Measurements from ENCODE around the gene FUT7. TPM values are rescaled to one million over a fixed set of nuclear protein-coding genes. Genes with fewer than 3 reads are reported as not detected.

FUT7 gene
- total RNA-seq, 4 donors from 2014 or later: 0.32 to 0.83 TPM; not detected in 2

- Histone ChIP-seq H3K9me3 (no peaks in the 10 kb centered on the region), H3K4me1 (peaks cover 24 to 46% (median 40%) of the 10 kb centered on the region in 4 donors), H3K36me3 (peaks cover 0 to 5% (median 0%) of the 10 kb centered on the region in 4 donors), H3K4me3 (peak overlapping the region; percentile 61 to 66 (median 62)), H3K27me3 (no peaks in the 10 kb centered on the region), H3K27ac (replicated peaks in 1 of 4) (peak overlapping the region in 3 of 4 donors; percentile 58 to 68 (median 59))
- WGBS: no CpG with 5 or more reads among the region's 98 CpGs
- peak in 2 of 3 experiments; percentile 18 to 26 for TF ChIP-seq CTCF (IDR thresholded peaks at IDR 0.05)
- TF ChIP-seq EP300 (IDR thresholded peaks at IDR 0.05): no peak
- intact Hi-C loops (cut with DNase I): no loop called here
- DNase-seq (ENCODE audit: extremely low spot score): no peak
Measured at GRCh38 chr9:137028263-137029057, 3.4 kb downstream of the FUT7 start.

GRCh38 chr9:137027369-137028262 lies 4.3 kb downstream of the FUT7 start, which contains the start of gene ABCA2:
ABCA2 (minus strand) TSS chr9:137028237; CDS start chr9:137028140, 97 bp downstream.
- Histone ChIP-seq H3K27me3 (no peaks in the 10 kb centered on the region), H3K9me3 (no peaks in the 10 kb centered on the region), H3K36me3 (peaks cover 0 to 9% (median 0%) of the 10 kb centered on the region in 4 donors), H3K4me1 (peaks cover 24 to 46% (median 40%) of the 10 kb centered on the region in 4 donors), H3K27ac (replicated peaks in 1 of 4) (peak within 1 kb of the TSS; percentile 59 to 68 (median 67)), H3K4me3 (peak within 1 kb of the TSS; percentile 61 to 66 (median 62))
- no peak for TF ChIP-seq POLR2A (IDR thresholded peaks at IDR 0.05; ENCODE audit: low read depth)
- WGBS: 17% methylated on average over 12 of the region's 95 CpGs
- intact Hi-C loops (cut with DNase I): no loop called here
- no peak for DNase-seq (ENCODE audit: extremely low spot score)

- no peak for DNase-seq (ENCODE audit: extremely low spot score)
- TF ChIP-seq CTCF (IDR thresholded peaks at IDR 0.05) (no peak), POLR2AphosphoS5 (IDR thresholded peaks at IDR 0.05) (no peak), EP300 (IDR thresholded peaks at IDR 0.05) (no peak), POLR2A (IDR thresholded peaks at IDR 0.05; ENCODE audit: low read depth) (no peak)
- peak overlapping the region; percentile 57 to 68 (median 66) for H3K27ac ChIP-seq (replicated peaks in 1 of 4)
- intact Hi-C loops (cut with DNase I): no loop called here
- H3K9me3 ChIP-seq: no peaks in the 10 kb centered on the region
- H3K4me3 ChIP-seq: peak overlapping the region; percentile 59 to 66 (median 62)
- H3K4me1 ChIP-seq: peaks cover 24 to 46% (median 40%) of the 10 kb centered on the region in 4 donors
- H3K36me3 ChIP-seq: peaks cover 0 to 12% (median 0%) of the 10 kb centered on the region in 4 donors
- no peaks in the 10 kb centered on the region for H3K27me3 ChIP-seq
- WGBS: 75% methylated on average over 3 of the region's 4 CpGs
Measured at GRCh38 chr9:137026828-137027227, 5.1 kb downstream of the FUT7 start.

GRCh38 chr9:137026384-137026783 lies 5.5 kb downstream of the FUT7 start:
- H3K4me1 ChIP-seq: peaks cover 24 to 46% (median 40%) of the 10 kb centered on the region in 4 donors
- TF ChIP-seq POLR2AphosphoS5 (IDR thresholded peaks at IDR 0.05): no peak
- TF ChIP-seq POLR2A (IDR thresholded peaks at IDR 0.05; ENCODE audit: low read depth): no peak
- TF ChIP-seq CTCF (IDR thresholded peaks at IDR 0.05): no peak
- no peak for TF ChIP-seq EP300 (IDR thresholded peaks at IDR 0.05)
- peaks cover 0 to 13% (median 1%) of the 10 kb centered on the region in 4 donors for H3K36me3 ChIP-seq
- H3K4me3 ChIP-seq: peak overlapping the region in 1 of 4 donors; percentile 59
- H3K27me3 ChIP-seq: no peaks in the 10 kb centered on the region
- H3K27ac ChIP-seq (replicated peaks in 1 of 4): peak overlapping the region in 3 of 4 donors; percentile 41 to 68 (median 57)
- DNase-seq (ENCODE audit: extremely low spot score): no peak
- intact Hi-C loops (cut with DNase I): no loop called here
- no peaks in the 10 kb centered on the region for H3K9me3 ChIP-seq
- WGBS: 100% methylated on average over 1 of the region's 2 CpGs

Data from esophagus muscularis mucosa (tissue), 4 donors.